OCI-LY3 (cell line): ENCODE data around the gene FFAR3.

Experiments
- CTCF ChIP-seq: fragments of 200-600, 300-600 bp; sonication (generic); IDR thresholded peaks from 2 replicates; pipeline ENCODE4 v1.5.1; 2014; ENCODE audit warnings: antibody characterized with exemption, low read length, low read depth
- EZH2phosphoT487 ChIP-seq: fragments of 200-600 bp; shearing (Covaris generic); IDR thresholded peaks from 2 replicates; pipeline ENCODE4 v1.6.1; 2018; ENCODE audit warnings: antibody characterized with exemption, mixed run types, low read depth

GRCh38 chr19:35322014-35322413, 36.2 kb upstream of the FFAR3 start:
- TF ChIP-seq CTCF: no peak
- TF ChIP-seq EZH2phosphoT487: no peak
